ENCODE measurements around the gene FLRT2.

DNA sequence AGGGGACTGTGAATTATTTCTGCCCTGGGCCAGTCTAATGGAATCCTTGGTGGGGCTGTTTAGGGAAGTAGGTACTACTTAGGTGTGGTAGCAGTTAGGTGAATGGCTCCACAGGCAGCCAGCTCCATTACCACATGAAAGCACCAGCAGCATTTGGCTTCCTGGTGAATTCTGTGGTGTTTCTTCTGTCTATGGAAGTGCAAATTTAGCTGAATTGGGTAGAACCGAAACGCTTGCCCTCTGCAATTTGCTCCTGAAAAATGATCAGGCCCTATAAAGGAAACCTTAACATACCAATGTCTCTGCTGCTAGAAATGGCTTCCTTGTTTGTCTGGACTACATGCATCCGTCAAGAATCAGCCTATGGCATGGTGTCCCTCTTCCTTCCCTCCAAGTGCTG is 16.4 kb downstream of the FLRT2 start:
- TF ChIP-seq, protein P1, sequence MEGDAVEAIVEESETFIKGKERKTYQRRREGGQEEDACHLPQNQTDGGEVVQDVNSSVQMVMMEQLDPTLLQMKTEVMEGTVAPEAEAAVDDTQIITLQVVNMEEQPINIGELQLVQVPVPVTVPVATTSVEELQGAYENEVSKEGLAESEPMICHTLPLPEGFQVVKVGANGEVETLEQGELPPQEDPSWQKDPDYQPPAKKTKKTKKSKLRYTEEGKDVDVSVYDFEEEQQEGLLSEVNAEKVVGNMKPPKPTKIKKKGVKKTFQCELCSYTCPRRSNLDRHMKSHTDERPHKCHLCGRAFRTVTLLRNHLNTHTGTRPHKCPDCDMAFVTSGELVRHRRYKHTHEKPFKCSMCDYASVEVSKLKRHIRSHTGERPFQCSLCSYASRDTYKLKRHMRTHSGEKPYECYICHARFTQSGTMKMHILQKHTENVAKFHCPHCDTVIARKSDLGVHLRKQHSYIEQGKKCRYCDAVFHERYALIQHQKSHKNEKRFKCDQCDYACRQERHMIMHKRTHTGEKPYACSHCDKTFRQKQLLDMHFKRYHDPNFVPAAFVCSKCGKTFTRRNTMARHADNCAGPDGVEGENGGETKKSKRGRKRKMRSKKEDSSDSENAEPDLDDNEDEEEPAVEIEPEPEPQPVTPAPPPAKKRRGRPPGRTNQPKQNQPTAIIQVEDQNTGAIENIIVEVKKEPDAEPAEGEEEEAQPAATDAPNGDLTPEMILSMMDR (IDR thresholded peaks at IDR 0.05): no peak
- no peak for TF ChIP-seq POLR2A (IDR thresholded peaks at IDR 0.05)
